ENCODE results near the gene CCDC88C. TPM values are rescaled to one million over a fixed set of nuclear protein-coding genes. Genes with fewer than 3 reads are reported as not detected.

CCDC88C gene
- total RNA-seq, 6 donors from 2014 or later, result 33.1 to 119 (median 54.5) TPM

DNA sequence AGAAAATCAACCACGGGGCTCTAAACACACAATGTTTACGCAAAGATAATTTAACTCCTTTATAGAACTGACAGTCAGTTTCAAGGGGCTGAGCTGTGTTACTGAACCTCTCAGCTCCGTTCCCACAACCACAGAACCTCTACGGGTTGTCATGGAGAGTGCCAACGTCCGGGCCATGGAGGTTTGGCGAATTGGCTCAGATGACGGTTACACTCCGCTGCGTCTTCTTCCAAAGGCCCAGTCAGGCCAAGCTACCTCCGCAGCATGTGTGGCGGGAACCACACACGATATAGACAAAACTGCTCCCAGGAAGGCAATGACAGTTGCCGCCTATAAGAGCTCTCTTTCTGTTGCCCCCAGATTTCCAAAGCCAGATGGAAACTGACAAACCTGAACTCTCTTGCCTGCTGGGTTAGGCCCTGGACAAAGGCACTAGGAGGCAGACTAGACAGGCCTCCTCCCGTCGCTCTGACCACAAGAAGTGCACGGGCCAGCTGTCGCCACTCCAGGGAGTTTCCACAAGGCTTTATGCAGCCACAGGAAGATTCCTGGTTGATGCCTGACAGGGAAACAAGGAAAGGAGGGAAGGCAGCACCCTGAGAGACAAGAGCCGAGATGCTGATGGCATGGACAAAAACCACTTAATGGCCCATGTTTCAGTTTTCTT lies 30.3 kb downstream of the CCDC88C start:
- no peak overlapping the region for H3K4me3 ChIP-seq
- no peaks in the 10 kb centered on the region for H3K9me3 ChIP-seq
- H3K27ac ChIP-seq, result peak overlapping the region in 1 of 4 donors; percentile 22
- DNase-seq (no peak), ATAC-seq (ENCODE audit: low FRiP score in 2 of 2) (no peak)
- no peaks in the 10 kb centered on the region for H3K36me3 ChIP-seq
- TF ChIP-seq, protein P1, sequence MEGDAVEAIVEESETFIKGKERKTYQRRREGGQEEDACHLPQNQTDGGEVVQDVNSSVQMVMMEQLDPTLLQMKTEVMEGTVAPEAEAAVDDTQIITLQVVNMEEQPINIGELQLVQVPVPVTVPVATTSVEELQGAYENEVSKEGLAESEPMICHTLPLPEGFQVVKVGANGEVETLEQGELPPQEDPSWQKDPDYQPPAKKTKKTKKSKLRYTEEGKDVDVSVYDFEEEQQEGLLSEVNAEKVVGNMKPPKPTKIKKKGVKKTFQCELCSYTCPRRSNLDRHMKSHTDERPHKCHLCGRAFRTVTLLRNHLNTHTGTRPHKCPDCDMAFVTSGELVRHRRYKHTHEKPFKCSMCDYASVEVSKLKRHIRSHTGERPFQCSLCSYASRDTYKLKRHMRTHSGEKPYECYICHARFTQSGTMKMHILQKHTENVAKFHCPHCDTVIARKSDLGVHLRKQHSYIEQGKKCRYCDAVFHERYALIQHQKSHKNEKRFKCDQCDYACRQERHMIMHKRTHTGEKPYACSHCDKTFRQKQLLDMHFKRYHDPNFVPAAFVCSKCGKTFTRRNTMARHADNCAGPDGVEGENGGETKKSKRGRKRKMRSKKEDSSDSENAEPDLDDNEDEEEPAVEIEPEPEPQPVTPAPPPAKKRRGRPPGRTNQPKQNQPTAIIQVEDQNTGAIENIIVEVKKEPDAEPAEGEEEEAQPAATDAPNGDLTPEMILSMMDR (IDR thresholded peaks at IDR 0.05), result no peak
- H3K4me1 ChIP-seq, result peaks cover 18 to 61% (median 26%) of the 10 kb centered on the region in 4 donors
- no peaks in the 10 kb centered on the region for H3K27me3 ChIP-seq
- whole genome bisulfite sequencing, 2 donors, result 67 to 73% methylated on average over 19 of the region's 19 CpGs

DNA sequence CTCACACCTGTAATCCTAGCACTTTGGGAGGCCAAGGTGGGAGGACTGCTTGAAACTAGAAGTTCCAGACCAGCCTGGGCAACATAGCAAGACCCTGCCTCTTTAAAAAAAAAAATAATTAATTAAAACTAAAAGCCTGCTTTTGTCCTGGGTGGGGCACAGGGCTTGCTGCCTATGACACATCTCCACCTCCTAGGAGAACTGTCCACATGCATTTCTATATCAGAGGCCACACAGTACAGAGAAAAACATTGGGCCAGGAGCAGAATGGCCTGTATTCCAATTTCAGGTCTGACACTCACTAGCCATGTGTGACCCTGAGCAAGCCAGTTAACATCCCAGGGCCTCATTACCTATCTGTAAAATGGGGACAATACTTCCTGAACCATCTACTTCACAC lies 31.9 kb downstream of the CCDC88C start:
- Histone ChIP-seq H3K4me1 (peaks cover 22 to 52% (median 31%) of the 10 kb centered on the region in 4 donors), H3K27ac (no peak overlapping the region), H3K9me3 (no peaks in the 10 kb centered on the region), H3K4me3 (no peak overlapping the region), H3K36me3 (no peaks in the 10 kb centered on the region), H3K27me3 (no peaks in the 10 kb centered on the region)
- no peak for TF ChIP-seq POLR2A (IDR thresholded peaks at IDR 0.05)
- no peak for TF ChIP-seq POLR2AphosphoS5 (IDR thresholded peaks at IDR 0.05)
- TF ChIP-seq EP300 (IDR thresholded peaks at IDR 0.05), result no peak
- TF ChIP-seq, protein P1 (IDR thresholded peaks at IDR 0.05), result no peak
- DNase-seq (no peak), ATAC-seq (ENCODE audit: low FRiP score in 2 of 2) (no peak)

DNA sequence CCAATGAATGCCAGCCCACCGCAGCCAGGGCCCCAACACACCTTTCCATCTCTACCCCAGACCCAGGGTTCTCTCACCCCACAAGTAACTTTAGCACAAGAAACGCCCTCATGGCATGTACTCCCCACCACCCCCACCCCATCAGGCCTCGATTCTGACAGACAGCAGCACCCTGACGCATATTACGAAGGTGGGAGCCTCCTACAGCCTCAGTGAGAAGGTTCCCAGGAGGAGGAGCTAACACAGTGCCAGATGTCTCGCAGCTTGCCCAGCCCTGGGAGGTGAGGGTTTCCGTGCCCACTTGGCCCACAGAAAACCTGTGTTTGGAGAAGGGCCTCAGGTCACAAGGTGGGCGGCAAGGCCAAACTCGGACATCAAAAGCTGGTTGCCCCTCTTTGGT lies 32.4 kb downstream of the CCDC88C start:
- H3K4me3 ChIP-seq, result no peak overlapping the region
- DNase-seq (no peak), ATAC-seq (ENCODE audit: low FRiP score in 2 of 2) (no peak)
- no peaks in the 10 kb centered on the region for H3K9me3 ChIP-seq
- no peaks in the 10 kb centered on the region for H3K27me3 ChIP-seq
- TF ChIP-seq POLR2A (IDR thresholded peaks at IDR 0.05), result no peak
- no peak for TF ChIP-seq EP300 (IDR thresholded peaks at IDR 0.05)
- TF ChIP-seq, protein P1 (IDR thresholded peaks at IDR 0.05), result no peak
- no peak for TF ChIP-seq POLR2AphosphoS5 (IDR thresholded peaks at IDR 0.05)
- H3K27ac ChIP-seq, result no peak overlapping the region
- WGBS, 2 donors, result 90 to 91% methylated on average over 7 to 9 of the region's 9 CpGs
- no peaks in the 10 kb centered on the region for H3K36me3 ChIP-seq
- H3K4me1 ChIP-seq, result peaks cover 20 to 53% (median 33%) of the 10 kb centered on the region in 4 donors

DNA sequence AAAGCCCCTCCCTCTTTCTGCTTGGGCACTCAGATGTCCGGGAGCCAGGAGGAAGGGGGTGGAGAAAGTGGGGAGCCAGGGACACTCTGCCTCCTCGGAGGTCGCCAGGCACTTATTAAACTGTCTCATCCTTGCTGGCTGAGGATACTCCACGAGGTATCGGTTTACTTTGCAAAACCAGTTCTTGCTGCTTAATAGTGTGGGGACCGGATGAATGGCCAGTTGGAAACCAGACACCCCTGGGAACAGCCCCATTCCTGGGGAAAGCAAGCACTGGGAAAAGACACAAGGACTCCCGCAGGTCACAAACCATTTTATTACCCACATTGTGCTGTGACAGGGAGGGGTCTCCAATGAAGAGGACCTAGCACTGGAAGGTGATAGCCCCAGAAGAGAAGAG lies 34.2 kb downstream of the CCDC88C start:
- TF ChIP-seq POLR2A (IDR thresholded peaks at IDR 0.05) (no peak), POLR2AphosphoS5 (IDR thresholded peaks at IDR 0.05) (no peak), EP300 (IDR thresholded peaks at IDR 0.05) (no peak)
- TF ChIP-seq, protein P1 (IDR thresholded peaks at IDR 0.05), result no peak
- Histone ChIP-seq H3K9me3 (no peaks in the 10 kb centered on the region), H3K27ac (no peak overlapping the region), H3K4me1 (peaks cover 35 to 60% (median 42%) of the 10 kb centered on the region in 4 donors), H3K4me3 (no peak overlapping the region), H3K36me3 (no peaks in the 10 kb centered on the region), H3K27me3 (no peaks in the 10 kb centered on the region)
- 49 to 61% methylated on average over 7 of the region's 7 CpGs for WGBS, 2 donors
- DNase-seq (no peak), ATAC-seq (ENCODE audit: low FRiP score in 2 of 2) (no peak)

All from upper lobe of left lung (tissue), 6 donors.